H9 (cell line): ENCODE results near the gene TRPM3. TPM values are rescaled to one million over a fixed set of nuclear protein-coding genes. Genes with fewer than 3 reads are reported as not detected.
"Not testable (repeated sequence)": the region's sequence is repeated elsewhere in the genome, so short reads cannot be mapped to it uniquely, and the experiment has no call there.

Experiments
- DNase-seq: peaks from one replicate; pipeline ENCODE4 v3.0.0-alpha.2; 2017
- H2AFZ ChIP-seq: one replicate; pipeline ENCODE4 v1.6.1; 2013; ENCODE audit warnings: mild to moderate bottlenecking, low read length, control low read depth, moderate library complexity
- H2AK5ac ChIP-seq: 2 replicates; pipeline ENCODE4 v1.6.1; 2013; ENCODE audit warnings: low read length, control low read depth, mixed read lengths; ENCODE audit not compliant: insufficient read length
- H2BK120ac ChIP-seq: one replicate; pipeline ENCODE4 v1.6.1; 2013; ENCODE audit warnings: low read depth, mild to moderate bottlenecking, low read length, control low read depth, inconsistent platforms; ENCODE audit not compliant: poor library complexity, severe bottlenecking
- H2BK12ac ChIP-seq: 2 replicates; pipeline ENCODE4 v1.6.1; 2013; ENCODE audit warnings: low read length, control low read depth, mixed read lengths, low read depth; ENCODE audit not compliant: insufficient read length
- H2BK15ac ChIP-seq: 2 replicates; pipeline ENCODE4 v1.6.1; 2013; ENCODE audit warnings: low read depth, low read length, control low read depth
- H2BK20ac ChIP-seq: one replicate; pipeline ENCODE4 v1.6.1; 2013; ENCODE audit warnings: low read depth, mild to moderate bottlenecking, low read length, control low read depth, inconsistent platforms; ENCODE audit not compliant: poor library complexity, severe bottlenecking
- H2BK5ac ChIP-seq: 2 replicates; pipeline ENCODE4 v1.6.1; 2013; ENCODE audit warnings: low read length, control low read depth, mixed read lengths; ENCODE audit not compliant: insufficient read length
- H3K14ac ChIP-seq: 2 replicates; pipeline ENCODE4 v1.6.1; 2013; ENCODE audit warnings: low read length, control low read depth; ENCODE audit not compliant: insufficient read depth
- H3K18ac ChIP-seq: 2 replicates; pipeline ENCODE4 v1.6.1; 2013; ENCODE audit warnings: low read depth, mild to moderate bottlenecking, mixed read lengths, low read length, control low read depth; ENCODE audit not compliant: insufficient read length
- H3K23ac ChIP-seq: 2 replicates; pipeline ENCODE4 v1.6.1; 2013; ENCODE audit warnings: low read length, control low read depth, mixed read lengths, low read depth; ENCODE audit not compliant: insufficient read length
- H3K23me2 ChIP-seq: 2 replicates; pipeline ENCODE4 v1.6.1; 2013; ENCODE audit warnings: low read depth, mild to moderate bottlenecking, mixed read lengths, low read length, control low read depth; ENCODE audit not compliant: insufficient read length, poor library complexity, severe bottlenecking
- H3K27ac ChIP-seq: 2 replicates; pipeline ENCODE4 v1.5.1; 2013; ENCODE audit warnings: low read length, control low read depth, mixed read lengths, low read depth; ENCODE audit not compliant: insufficient read length
- H3K27me3 ChIP-seq: 2 replicates; pipeline ENCODE4 v1.6.1; 2013; ENCODE audit warnings: low read length, control low read depth, inconsistent platforms; ENCODE audit not compliant: insufficient read depth
- H3K4ac ChIP-seq: 2 replicates; pipeline ENCODE4 v1.6.1; 2013; ENCODE audit warnings: low read depth, mild to moderate bottlenecking, control low read depth, inconsistent platforms, low read length, moderate library complexity
- H3K4me1 ChIP-seq: 2 replicates; pipeline ENCODE4 v1.6.1; 2013; ENCODE audit warnings: low read length, control low read depth, inconsistent platforms; ENCODE audit not compliant: insufficient read depth
- H3K4me2 ChIP-seq: 2 replicates; pipeline ENCODE4 v1.6.1; 2013; ENCODE audit warnings: low read length, control low read depth, mixed read lengths; ENCODE audit not compliant: insufficient read length, insufficient read depth
- H3K56ac ChIP-seq: 2 replicates; pipeline ENCODE4 v1.6.1; 2013; ENCODE audit warnings: low read depth, mild to moderate bottlenecking, mixed read lengths, low read length, control low read depth; ENCODE audit not compliant: insufficient read length
- H3K79me1 ChIP-seq: 2 replicates; pipeline ENCODE4 v1.6.1; 2013; ENCODE audit warnings: low read depth, mild to moderate bottlenecking, moderate library complexity, low read length, control low read depth, inconsistent platforms; ENCODE audit not compliant: insufficient read depth, poor library complexity, severe bottlenecking
- H3K79me2 ChIP-seq: 2 replicates; pipeline ENCODE4 v1.6.1; 2013; ENCODE audit warnings: low read length, control low read depth, inconsistent platforms; ENCODE audit not compliant: insufficient read depth
- H3K9ac ChIP-seq: 2 replicates; pipeline ENCODE4 v1.6.1; 2013; ENCODE audit warnings: low read length, control low read depth, mixed read lengths; ENCODE audit not compliant: insufficient read length; ENCODE audit errors: extremely low read depth
- H3K9me3 ChIP-seq: one replicate; pipeline ENCODE4 v1.6.1; 2013; ENCODE audit warnings: low read depth, low read length, inconsistent platforms; ENCODE audit not compliant: control insufficient read depth
- H3T11ph ChIP-seq: one replicate; pipeline ENCODE4 v1.6.1; 2013; ENCODE audit warnings: mild to moderate bottlenecking, low read length, control low read depth, inconsistent platforms
- H4K20me1 ChIP-seq: one replicate; pipeline ENCODE4 v1.6.1; 2013; ENCODE audit not compliant: control insufficient read depth, insufficient read length, insufficient read depth
- H4K5ac ChIP-seq: 2 replicates; pipeline ENCODE4 v1.6.1; 2013; ENCODE audit warnings: low read depth, mild to moderate bottlenecking, mixed read lengths, low read length, control low read depth; ENCODE audit not compliant: insufficient read length
- H4K8ac ChIP-seq: replicated peaks from 2 replicates; pipeline ENCODE4 v1.6.1; 2013; ENCODE audit warnings: low read length, control low read depth, mixed read lengths, low read depth; ENCODE audit not compliant: insufficient read length
- H4K91ac ChIP-seq: 2 replicates; pipeline ENCODE4 v1.6.1; 2013; ENCODE audit warnings: low read depth, mild to moderate bottlenecking, moderate library complexity, mixed read lengths, low read length, control low read depth; ENCODE audit not compliant: insufficient read length
- H3K27ac Mint-ChIP-seq, 3 experiments: 2 replicates in 2 of 3; 3 replicates in 1 of 3; pipeline ENCODE4 v1.8.0; 2020 to 2021; ENCODE audit warnings: mixed read lengths in 3 of 3, mild to moderate bottlenecking in 1 of 3, moderate library complexity in 1 of 3
- H3K27me3 Mint-ChIP-seq: 2 replicates; pipeline ENCODE4 v1.8.0; 2021; ENCODE audit warnings: low read depth, mild to moderate bottlenecking, moderate library complexity, mixed read lengths
- H3K36me3 Mint-ChIP-seq, 3 experiments: 2 replicates in 2 of 3; 3 replicates in 1 of 3; pipeline ENCODE4 v1.8.0; 2020 to 2021; ENCODE audit warnings: low read depth in 3 of 3, mixed read lengths in 3 of 3; ENCODE audit not compliant: insufficient read depth in 1 of 3
- H3K4me1 Mint-ChIP-seq, 2 experiments: 2 replicates each; pipeline ENCODE4 v1.8.0; 2020; ENCODE audit warnings: mixed read lengths in 2 of 2
- H3K4me3 Mint-ChIP-seq, 2 experiments: 2 replicates in 1 of 2; 3 replicates in 1 of 2; pipeline ENCODE4 v1.8.0; 2020 to 2021; ENCODE audit warnings: mild to moderate bottlenecking in 2 of 2, mixed read lengths in 2 of 2, moderate library complexity in 1 of 2
- H3K9me3 Mint-ChIP-seq, 2 experiments: 2 replicates in 1 of 2; 3 replicates in 1 of 2; pipeline ENCODE4 v1.8.0; 2020; ENCODE audit warnings: mild to moderate bottlenecking in 2 of 2, mixed read lengths in 2 of 2, moderate library complexity in 1 of 2
- CTCF ChIP-seq: fragments of 200-600 bp; sonication (generic); conservative IDR thresholded peaks from 3 replicates; pipeline ENCODE4 v1.8.0; 2021; ENCODE audit warnings: antibody characterized with exemption, mild to moderate bottlenecking
- WGBS: extraction: QIAGEN DNeasy Blood & Tissue Kit; methylation state at CpG from one replicate; pipeline ENCODE4 v1.1.7; 2013; ENCODE audit warnings: missing lambda C conversion rate, low lambda C conversion rate, mixed read lengths; ENCODE audit not compliant: insufficient read length; ENCODE audit errors: extremely low coverage; 5-methylcytosine and 5-hydroxymethylcytosine counted together
- total RNA-seq: library from RNA; stranded (reverse); gene quantifications from 2 replicates; pipeline ENCODE4 v1.2.1, GENCODE V29; 2021

The TRPM3 gene
- total RNA-seq, 1 experiment from 2014 or later: 10.3 TPM

GRCh38 chr9:70971723-70972122 lies 149.7 kb downstream of the TRPM3 start:
- no peaks in the 10 kb centered on the region for H3K9me3 Mint-ChIP-seq
- Histone ChIP-seq H3K4me2 (no peak overlapping the region), H3K23ac (no peak overlapping the region), H4K91ac (no peak overlapping the region), H3K27ac (no peak overlapping the region), H2BK120ac (no peak overlapping the region), H3K23me2 (no peaks in the 10 kb centered on the region), H2BK20ac (no peak overlapping the region), H2AFZ (no peak overlapping the region), H2BK15ac (no peak overlapping the region), H4K20me1 (no peaks in the 10 kb centered on the region), H3T11ph (no peak overlapping the region), H3K79me2 (no peaks in the 10 kb centered on the region), H3K27me3 (no peaks in the 10 kb centered on the region), H3K56ac (no peak overlapping the region), H4K8ac (no peak overlapping the region), H4K5ac (no peak overlapping the region), H3K4me1 (no peaks in the 10 kb centered on the region), H2BK5ac (no peak overlapping the region), H3K4ac (no peak overlapping the region), H3K9ac (no peak overlapping the region), H3K79me1 (no peaks in the 10 kb centered on the region), H3K9me3 (no peaks in the 10 kb centered on the region), H3K18ac (no peak overlapping the region), H2AK5ac (no peak overlapping the region), H2BK12ac (no peak overlapping the region), H3K14ac (no peak overlapping the region)
- no peak overlapping the region for H3K4me3 Mint-ChIP-seq
- no peaks in the 10 kb centered on the region; a peak in 1 of 4 replicates for H3K4me1 Mint-ChIP-seq
- no peaks in the 10 kb centered on the region for H3K27me3 Mint-ChIP-seq
- no peaks in the 10 kb centered on the region for H3K36me3 Mint-ChIP-seq
- TF ChIP-seq CTCF: no peak
- H3K27ac Mint-ChIP-seq: no peak overlapping the region
- DNase-seq: no peak
- WGBS: no CpG with 5 or more reads among the region's 1 CpG

GRCh38 chr9:70966380-70966779 lies 155.0 kb downstream of the TRPM3 start:
- not testable (repeated sequence) for H3K9me3 Mint-ChIP-seq, H2BK120ac ChIP-seq, H3T11ph ChIP-seq, H4K8ac ChIP-seq, H3K23me2 ChIP-seq, H3K4ac ChIP-seq, H3K4me2 ChIP-seq, H4K91ac ChIP-seq, H3K23ac ChIP-seq, H3K27ac ChIP-seq, H2AK5ac ChIP-seq, H3K27me3 Mint-ChIP-seq, H2AFZ ChIP-seq, H3K36me3 Mint-ChIP-seq, H3K14ac ChIP-seq, H3K9ac ChIP-seq, H3K79me1 ChIP-seq, H4K20me1 ChIP-seq, H3K4me1 ChIP-seq, H3K27ac Mint-ChIP-seq, DNase-seq, H3K4me1 Mint-ChIP-seq, H3K56ac ChIP-seq, H2BK12ac ChIP-seq, H3K4me3 Mint-ChIP-seq, H2BK5ac ChIP-seq, H3K27me3 ChIP-seq, H2BK15ac ChIP-seq, H4K5ac ChIP-seq, H2BK20ac ChIP-seq, H3K9me3 ChIP-seq, H3K18ac ChIP-seq, H3K79me2 ChIP-seq
- no CpG with 5 or more reads among the region's 3 CpGs for WGBS
